Left ventricle myocardium inferior (tissue), 1 donor: ENCODE results near the gene CCDC93. TPM values are rescaled to one million over a fixed set of nuclear protein-coding genes. Genes with fewer than 3 reads are reported as not detected.

ENCODE experiments used
- DNase-seq: peaks from one replicate; pipeline ENCODE4 v3.0.0-alpha.2; 2020
- H3K27ac ChIP-seq: fragments of 200-600 bp; replicated peaks from 2 replicates; pipeline ENCODE4 v1.8.0; 2021
- H3K27me3 ChIP-seq: fragments of 200-600 bp; 2 replicates; pipeline ENCODE4 v1.8.0; 2021; ENCODE audit warnings: low read depth
- H3K36me3 ChIP-seq: fragments of 200-600 bp; 2 replicates; pipeline ENCODE4 v1.8.0; 2021
- H3K4me1 ChIP-seq: fragments of 200-600 bp; 2 replicates; pipeline ENCODE4 v1.8.0; 2021
- H3K4me3 ChIP-seq: fragments of 200-600 bp; 2 replicates; pipeline ENCODE4 v1.8.0; 2021; ENCODE audit warnings: mild to moderate bottlenecking, moderate library complexity
- H3K9me3 ChIP-seq: fragments of 200-600 bp; replicated peaks from 2 replicates; pipeline ENCODE4 v1.8.0; 2021
- intact Hi-C: fragments of 100-400 bp; cut with micrococcal nuclease; formaldehyde crosslinking; loops from one replicate; pipeline ENCODE4 v1.11.0; 2022
- long read RNA-seq: library from polyadenylated mRNA; unstranded; transcript quantifications from one replicate; pipeline ENCODE4 v2.0.0, GENCODE V29; 2021
- total RNA-seq: library from RNA; stranded (reverse); fragmentation: NEBNext Ultra II Directional; extraction: Animal tissue kit (Norgen Biotek cat#: 25700); gene quantifications from one replicate; pipeline ENCODE4 v1.2.1, GENCODE V29; 2021
- TF ChIP-seq, protein P1 (sequence below): fragments of 200-600 bp; IDR thresholded peaks from 2 replicates; pipeline ENCODE4 v1.8.0; 2021; ENCODE audit warnings: antibody characterized with exemption, mild to moderate bottlenecking, borderline replicate concordance
- donor health status: DM: no; HTN: yes; CAD: no; lungs with severe emphysema.

CCDC93 gene, protein sequence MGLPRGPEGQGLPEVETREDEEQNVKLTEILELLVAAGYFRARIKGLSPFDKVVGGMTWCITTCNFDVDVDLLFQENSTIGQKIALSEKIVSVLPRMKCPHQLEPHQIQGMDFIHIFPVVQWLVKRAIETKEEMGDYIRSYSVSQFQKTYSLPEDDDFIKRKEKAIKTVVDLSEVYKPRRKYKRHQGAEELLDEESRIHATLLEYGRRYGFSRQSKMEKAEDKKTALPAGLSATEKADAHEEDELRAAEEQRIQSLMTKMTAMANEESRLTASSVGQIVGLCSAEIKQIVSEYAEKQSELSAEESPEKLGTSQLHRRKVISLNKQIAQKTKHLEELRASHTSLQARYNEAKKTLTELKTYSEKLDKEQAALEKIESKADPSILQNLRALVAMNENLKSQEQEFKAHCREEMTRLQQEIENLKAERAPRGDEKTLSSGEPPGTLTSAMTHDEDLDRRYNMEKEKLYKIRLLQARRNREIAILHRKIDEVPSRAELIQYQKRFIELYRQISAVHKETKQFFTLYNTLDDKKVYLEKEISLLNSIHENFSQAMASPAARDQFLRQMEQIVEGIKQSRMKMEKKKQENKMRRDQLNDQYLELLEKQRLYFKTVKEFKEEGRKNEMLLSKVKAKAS
- 22.8 TPM for total RNA-seq
- long read RNA-seq, full-length matches to known transcripts = 5 of 22 reads
- long read RNA-seq, partial matches to known transcripts = 1 of 22 reads
- long read RNA-seq, other reads (novel, unspliced or antisense) = 16 of 22 reads

DNA sequence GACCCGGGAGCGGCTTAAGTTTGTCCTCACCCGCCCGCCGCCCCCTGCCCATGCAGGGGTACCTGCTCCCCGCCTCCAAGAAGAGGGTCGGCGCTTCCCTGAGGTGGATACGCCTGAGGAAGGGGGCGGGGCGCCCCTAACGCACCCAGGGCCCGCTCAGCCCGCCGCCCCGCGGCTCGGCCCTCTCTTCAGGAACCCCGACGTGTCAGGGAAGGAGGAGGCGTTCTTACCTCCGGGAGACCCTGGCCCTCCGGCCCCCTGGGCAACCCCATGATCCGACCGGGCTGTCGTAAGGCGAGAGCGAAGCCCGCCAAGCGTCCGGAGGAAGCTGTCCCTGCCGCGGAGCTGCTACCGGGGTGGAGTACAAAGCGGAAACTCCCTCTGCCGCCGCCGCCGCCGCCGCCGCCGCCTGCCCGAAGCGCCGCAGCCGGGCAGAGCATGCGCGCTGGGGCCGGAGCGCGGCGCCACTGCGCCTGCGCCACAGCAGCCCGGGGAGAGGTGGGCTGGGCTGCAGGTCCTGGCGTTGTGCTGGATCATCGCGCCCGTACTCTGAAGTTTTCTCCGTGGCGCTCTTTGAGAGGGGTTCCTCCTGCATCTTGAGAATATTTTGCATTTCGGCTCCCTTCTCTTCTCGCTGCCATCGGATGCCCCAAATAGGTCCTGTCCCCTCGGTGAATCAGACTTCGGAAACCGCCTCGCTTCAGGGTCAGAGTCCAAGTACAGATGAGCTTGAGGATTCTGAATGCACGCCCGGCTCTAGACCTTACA is at the start of gene CCDC93:
Gene CCDC93 (minus strand): TSS at position 347 of the 768 bp plus-strand sequence. CDS start 75 bp downstream, at position 272.
- no peaks in the 10 kb centered on the region for H3K27me3 ChIP-seq
- peaks cover 48% of the 10 kb centered on the region for H3K4me1 ChIP-seq
- peak; percentile 86 for DNase-seq
- peak within 1 kb of the TSS; percentile 99 for H3K4me3 ChIP-seq
- H3K9me3 ChIP-seq = no peaks in the 10 kb centered on the region
- intact Hi-C loops = no loop called here
- H3K27ac ChIP-seq = peak within 1 kb of the TSS; percentile 94
- TF ChIP-seq, protein P1, sequence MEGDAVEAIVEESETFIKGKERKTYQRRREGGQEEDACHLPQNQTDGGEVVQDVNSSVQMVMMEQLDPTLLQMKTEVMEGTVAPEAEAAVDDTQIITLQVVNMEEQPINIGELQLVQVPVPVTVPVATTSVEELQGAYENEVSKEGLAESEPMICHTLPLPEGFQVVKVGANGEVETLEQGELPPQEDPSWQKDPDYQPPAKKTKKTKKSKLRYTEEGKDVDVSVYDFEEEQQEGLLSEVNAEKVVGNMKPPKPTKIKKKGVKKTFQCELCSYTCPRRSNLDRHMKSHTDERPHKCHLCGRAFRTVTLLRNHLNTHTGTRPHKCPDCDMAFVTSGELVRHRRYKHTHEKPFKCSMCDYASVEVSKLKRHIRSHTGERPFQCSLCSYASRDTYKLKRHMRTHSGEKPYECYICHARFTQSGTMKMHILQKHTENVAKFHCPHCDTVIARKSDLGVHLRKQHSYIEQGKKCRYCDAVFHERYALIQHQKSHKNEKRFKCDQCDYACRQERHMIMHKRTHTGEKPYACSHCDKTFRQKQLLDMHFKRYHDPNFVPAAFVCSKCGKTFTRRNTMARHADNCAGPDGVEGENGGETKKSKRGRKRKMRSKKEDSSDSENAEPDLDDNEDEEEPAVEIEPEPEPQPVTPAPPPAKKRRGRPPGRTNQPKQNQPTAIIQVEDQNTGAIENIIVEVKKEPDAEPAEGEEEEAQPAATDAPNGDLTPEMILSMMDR = no peak
- peaks cover 1% of the 10 kb centered on the region for H3K36me3 ChIP-seq

DNA sequence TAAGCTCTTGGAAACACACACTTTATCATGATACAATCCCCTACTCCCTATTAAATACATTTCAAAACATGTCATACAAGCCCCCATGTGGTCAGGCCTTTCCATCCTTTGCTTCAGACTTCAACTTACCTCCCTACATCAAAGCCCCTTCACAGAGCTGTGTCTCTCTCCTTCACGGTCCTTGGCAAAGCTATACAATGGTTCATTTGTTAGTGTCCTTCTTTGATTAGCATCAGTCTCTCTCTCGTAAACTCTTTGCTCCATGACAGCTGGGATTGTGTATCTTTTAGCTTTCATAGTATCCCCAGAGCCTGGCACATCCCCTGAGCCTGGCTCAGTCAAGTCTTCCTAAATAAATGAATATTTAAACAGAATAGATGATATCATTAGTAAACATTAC is 48.8 kb upstream of the CCDC93 start:
- intact Hi-C loops = no loop called here
- Histone ChIP-seq H3K9me3 (no peaks in the 10 kb centered on the region), H3K4me3 (no peak overlapping the region), H3K27ac (no peak overlapping the region), H3K4me1 (no peaks in the 10 kb centered on the region), H3K36me3 (no peaks in the 10 kb centered on the region), H3K27me3 (peaks cover 86% of the 10 kb centered on the region)
- DNase-seq = no peak
- TF ChIP-seq, protein P1 = no peak

DNA sequence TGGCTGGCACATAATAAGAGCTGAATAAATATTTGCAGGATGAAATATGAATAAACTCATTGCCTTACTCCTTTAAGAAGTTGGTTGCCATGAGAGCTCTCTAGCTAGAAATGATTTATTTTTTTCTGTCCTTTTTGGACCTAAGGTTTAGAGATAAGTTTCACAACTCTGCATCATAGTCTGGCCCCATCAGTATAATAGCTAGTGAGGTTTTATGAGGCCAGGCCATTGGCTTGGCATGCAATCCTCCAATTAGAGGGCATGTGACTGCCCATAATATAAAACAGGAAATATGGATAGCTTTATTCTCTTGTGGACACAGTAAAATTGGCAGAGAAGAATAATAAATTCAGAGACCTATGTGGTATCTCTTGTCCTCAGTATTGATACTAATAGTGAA is 48.2 kb upstream of the CCDC93 start:
- TF ChIP-seq, protein P1 = no peak
- Histone ChIP-seq H3K9me3 (no peaks in the 10 kb centered on the region), H3K4me3 (no peak overlapping the region), H3K27me3 (peaks cover 89% of the 10 kb centered on the region), H3K4me1 (no peaks in the 10 kb centered on the region), H3K36me3 (no peaks in the 10 kb centered on the region), H3K27ac (no peak overlapping the region)
- no peak for DNase-seq
- intact Hi-C loops = no loop called here

DNA sequence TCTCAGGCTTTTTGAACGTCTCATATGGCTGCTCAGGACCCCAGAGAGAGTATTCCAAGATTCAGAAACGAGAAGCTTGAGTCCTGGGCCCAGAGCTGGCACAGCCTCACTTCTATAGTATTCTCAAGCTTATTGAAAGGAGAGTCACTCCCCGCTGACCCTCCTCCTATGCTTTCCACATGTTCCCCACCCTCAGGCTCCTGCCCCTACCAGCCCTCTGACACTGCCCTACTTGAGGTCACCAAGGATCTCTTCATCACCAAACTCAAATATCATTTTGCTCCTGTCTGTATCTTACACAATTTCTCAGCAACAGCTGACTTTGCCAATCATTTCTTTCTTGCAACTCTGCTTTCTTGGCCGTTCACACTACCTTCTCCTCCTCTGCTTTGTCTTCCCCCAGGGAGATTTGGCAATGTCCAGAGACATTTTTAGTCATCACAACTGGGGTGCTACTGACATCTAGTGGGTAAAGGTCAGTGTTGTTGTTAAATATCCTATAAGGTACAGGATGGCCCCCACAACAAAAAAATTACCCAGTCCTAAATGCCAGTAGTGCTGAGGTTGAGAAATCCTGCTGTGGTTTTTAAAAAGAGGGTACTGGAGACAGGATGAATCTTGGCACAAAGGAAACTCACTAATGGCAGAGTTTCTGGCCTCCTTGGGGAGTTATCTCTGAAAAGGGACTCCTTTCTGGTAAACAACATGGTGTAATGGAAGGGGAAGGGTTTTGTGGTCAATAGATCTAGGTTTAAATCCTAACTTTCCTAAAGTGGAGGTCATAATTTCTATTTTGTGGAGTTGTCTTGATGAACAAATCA is 47.5 kb upstream of the CCDC93 start:
- DNase-seq = no peak
- intact Hi-C loops = no loop called here
- peaks cover 90% of the 10 kb centered on the region for H3K27me3 ChIP-seq
- no peak overlapping the region for H3K4me3 ChIP-seq
- no peaks in the 10 kb centered on the region for H3K4me1 ChIP-seq
- TF ChIP-seq, protein P1 = peak; percentile 43
- no peaks in the 10 kb centered on the region for H3K9me3 ChIP-seq
- H3K27ac ChIP-seq = no peak overlapping the region
- H3K36me3 ChIP-seq = no peaks in the 10 kb centered on the region
